ENCODE results near the gene FBXL13. TPM values are rescaled to one million over a fixed set of nuclear protein-coding genes. Genes with fewer than 3 reads are reported as not detected.
"Not testable (repeated sequence)": the region's sequence is repeated elsewhere in the genome, so short reads cannot be mapped to it uniquely, and the experiment has no call there.

Gene FBXL13
- total and polyA plus RNA-seq, 4 experiments from 2014 or later = 0.10 to 2.2 (median 0.49) TPM; not detected in 1

DNA sequence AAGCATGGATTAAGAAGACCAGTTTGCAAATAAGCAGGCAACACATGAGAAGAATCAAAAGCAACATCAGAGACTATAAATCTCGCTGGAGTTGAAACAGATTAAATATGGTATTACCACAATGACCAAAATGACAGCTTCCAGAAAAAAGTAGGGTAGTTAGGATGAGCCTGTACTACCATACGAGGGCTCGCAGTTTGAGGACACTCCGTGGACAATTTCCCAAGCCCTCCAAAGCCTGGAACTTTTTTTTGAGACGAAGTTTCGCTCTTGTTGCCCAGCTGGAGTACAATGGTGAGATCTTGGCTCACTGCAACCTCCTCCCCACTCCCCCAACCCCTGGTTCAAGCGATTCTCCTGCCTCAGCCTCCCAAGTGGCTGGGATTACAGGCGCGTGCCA is 160.8 kb downstream of the FBXL13 start:
- H3K4me1 Mint-ChIP-seq = no peaks in the 10 kb centered on the region
- Histone ChIP-seq H3K4me3 (ENCODE audit: low read length in 2 of 2) (no peak overlapping the region), H3K9me3 (ENCODE audit: control insufficient read depth in 1 of 2, low read length in 2 of 2) (no peaks in the 10 kb centered on the region), H3K4me1 (ENCODE audit: insufficient read depth, low read length) (no peaks in the 10 kb centered on the region), H3K27me3 (ENCODE audit: insufficient read depth, low read length) (no peaks in the 10 kb centered on the region), H3K27ac (ENCODE audit: low read depth, low read length) (no peak overlapping the region), H3K36me3 (ENCODE audit: insufficient read depth, low read length) (no peaks in the 10 kb centered on the region)
- peaks cover 0 to 5% of the 10 kb centered on the region in 2 donors for H3K36me3 Mint-ChIP-seq
- intact Hi-C loops (cut with micrococcal nuclease) = no loop called here
- H3K9me3 Mint-ChIP-seq = peaks cover 0 to 8% (median 0%) of the 10 kb centered on the region in 8 donors
- H3K27me3 Mint-ChIP-seq = peaks cover 0 to 6% of the 10 kb centered on the region in 2 donors
- DNase-seq = no peak
- POLR2A ChIA-PET (ENCODE audit: partially characterized antibody) = no interaction called here
- no peak overlapping the region for H3K4me3 Mint-ChIP-seq
- CTCF ChIA-PET (ENCODE audit: partially characterized antibody) = no interaction called here
- H3K27ac Mint-ChIP-seq = no peak overlapping the region

DNA sequence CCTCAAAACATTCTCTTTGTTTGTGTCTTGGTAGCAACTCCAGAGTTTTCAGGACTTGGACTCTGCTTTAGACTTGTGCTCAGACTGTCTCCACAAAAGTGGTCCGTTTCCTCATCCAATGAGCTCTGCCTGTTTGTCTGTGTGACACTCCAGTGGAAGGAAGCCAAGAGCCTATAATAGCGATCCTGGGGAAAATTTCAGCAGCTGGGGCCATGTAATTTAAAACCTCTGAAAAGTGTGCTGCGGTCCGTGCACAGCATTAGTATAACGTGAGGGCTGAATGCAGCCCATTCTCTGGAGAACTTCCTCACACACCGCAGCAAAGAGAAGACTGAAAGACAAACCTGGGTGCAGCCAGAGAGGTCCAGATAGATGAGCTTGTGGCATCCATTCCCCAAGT is 161.9 kb downstream of the FBXL13 start, which contains the start of gene LRRC17:
Gene LRRC17 (plus strand): TSS at position 259 of the 400 bp plus-strand sequence. CDS start 20,914 bp downstream, outside the sequence.
- peaks cover 0 to 6% of the 10 kb centered on the region in 2 donors for H3K27me3 Mint-ChIP-seq
- H3K36me3 Mint-ChIP-seq = peaks cover 0 to 10% of the 10 kb centered on the region in 2 donors
- ChIA-PET CTCF (ENCODE audit: partially characterized antibody) (interaction anchor here (0.6 kb wide), 1 partner anchor 1946 kb away, joined by 4 read pairs; no protein-coding TSS in a partner anchor), POLR2A (ENCODE audit: partially characterized antibody) (no interaction called here)
- H3K27ac ChIP-seq (ENCODE audit: low read depth, low read length) = no peak within 1 kb of the TSS
- no peak for DNase-seq
- H3K27me3 ChIP-seq (ENCODE audit: insufficient read depth, low read length) = no peaks in the 10 kb centered on the region
- no peak within 1 kb of the TSS for H3K4me3 ChIP-seq (ENCODE audit: low read length in 2 of 2)
- intact Hi-C loops (cut with micrococcal nuclease) = no loop called here
- H3K9me3 Mint-ChIP-seq = peaks cover 0 to 15% (median 9%) of the 10 kb centered on the region in 8 donors
- H3K4me1 Mint-ChIP-seq = no peaks in the 10 kb centered on the region
- H3K27ac Mint-ChIP-seq = no peak within 1 kb of the TSS
- no peaks in the 10 kb centered on the region for H3K9me3 ChIP-seq (ENCODE audit: control insufficient read depth in 1 of 2, low read length in 2 of 2)
- no peak within 1 kb of the TSS for H3K4me3 Mint-ChIP-seq
- no peaks in the 10 kb centered on the region for H3K36me3 ChIP-seq (ENCODE audit: insufficient read depth, low read length)
- H3K4me1 ChIP-seq (ENCODE audit: insufficient read depth, low read length) = no peaks in the 10 kb centered on the region

GRCh38 chr7:102908676-102909075 is 165.9 kb downstream of the FBXL13 start:
- Mint-ChIP-seq H3K27me3 (peaks cover 1 to 6% of the 10 kb centered on the region in 2 donors), H3K9me3 (peaks cover 0 to 38% (median 17%) of the 10 kb centered on the region in 8 donors), H3K27ac (no peak overlapping the region), H3K36me3 (peaks cover 0 to 14% of the 10 kb centered on the region in 2 donors), H3K4me1 (no peaks in the 10 kb centered on the region), H3K4me3 (no peak overlapping the region)
- no peaks in the 10 kb centered on the region for H3K27me3 ChIP-seq (ENCODE audit: insufficient read depth, low read length)
- no peak for DNase-seq
- ChIA-PET CTCF (ENCODE audit: partially characterized antibody) (no interaction called here), POLR2A (ENCODE audit: partially characterized antibody) (no interaction called here)
- intact Hi-C loops (cut with micrococcal nuclease) = no loop called here
- H3K27ac ChIP-seq (ENCODE audit: low read depth, low read length) = no peak overlapping the region
- no peak overlapping the region for H3K4me3 ChIP-seq (ENCODE audit: low read length in 2 of 2)
- no peaks in the 10 kb centered on the region for H3K36me3 ChIP-seq (ENCODE audit: insufficient read depth, low read length)
- no peaks in the 10 kb centered on the region for H3K4me1 ChIP-seq (ENCODE audit: insufficient read depth, low read length)
- no peaks in the 10 kb centered on the region for H3K9me3 ChIP-seq (ENCODE audit: control insufficient read depth in 1 of 2, low read length in 2 of 2)

DNA sequence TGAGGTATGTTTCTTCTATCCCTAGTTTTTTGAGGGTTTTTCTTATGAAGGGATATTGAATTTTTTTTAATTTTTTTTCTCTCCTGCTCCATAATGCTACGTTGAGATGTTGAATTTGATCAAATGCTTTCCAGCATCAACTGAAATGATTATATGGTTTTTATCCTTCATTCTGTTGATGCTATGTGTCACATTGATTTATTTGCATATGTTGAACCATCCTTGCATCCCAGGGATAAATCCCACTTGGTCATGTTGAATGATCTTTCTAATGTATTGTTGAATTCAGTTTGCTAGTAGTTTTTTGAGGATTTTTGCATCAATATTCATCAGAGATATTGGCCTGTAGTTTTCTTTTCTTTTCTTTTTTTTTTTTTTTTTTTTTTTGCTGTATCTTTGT is 171.0 kb downstream of the FBXL13 start:
- H3K27ac ChIP-seq (ENCODE audit: low read depth, low read length); H3K36me3 ChIP-seq (ENCODE audit: insufficient read depth, low read length); H3K4me3 Mint-ChIP-seq; H3K4me3 ChIP-seq (ENCODE audit: low read length in 2 of 2); H3K9me3 ChIP-seq (ENCODE audit: control insufficient read depth in 1 of 2, low read length in 2 of 2); CTCF ChIA-PET (ENCODE audit: partially characterized antibody); H3K4me1 ChIP-seq (ENCODE audit: insufficient read depth, low read length); intact Hi-C loops (cut with micrococcal nuclease); DNase-seq; H3K27ac Mint-ChIP-seq; H3K27me3 ChIP-seq (ENCODE audit: insufficient read depth, low read length); H3K36me3 Mint-ChIP-seq; H3K4me1 Mint-ChIP-seq; POLR2A ChIA-PET (ENCODE audit: partially characterized antibody); H3K27me3 Mint-ChIP-seq: not testable (repeated sequence)
- peaks cover 0 to 34% (median 15%) of the 10 kb centered on the region in 8 donors for H3K9me3 Mint-ChIP-seq

GRCh38 chr7:102902052-102902451 is 172.5 kb downstream of the FBXL13 start:
- H3K9me3 ChIP-seq (ENCODE audit: control insufficient read depth in 1 of 2, low read length in 2 of 2); H3K27me3 Mint-ChIP-seq; H3K4me3 Mint-ChIP-seq; H3K27ac ChIP-seq (ENCODE audit: low read depth, low read length); POLR2A ChIA-PET (ENCODE audit: partially characterized antibody); H3K36me3 Mint-ChIP-seq; DNase-seq; H3K4me1 Mint-ChIP-seq; H3K4me1 ChIP-seq (ENCODE audit: insufficient read depth, low read length); H3K27ac Mint-ChIP-seq; H3K36me3 ChIP-seq (ENCODE audit: insufficient read depth, low read length); intact Hi-C loops (cut with micrococcal nuclease); H3K27me3 ChIP-seq (ENCODE audit: insufficient read depth, low read length); H3K4me3 ChIP-seq (ENCODE audit: low read length in 2 of 2); CTCF ChIA-PET (ENCODE audit: partially characterized antibody): not testable (repeated sequence)
- H3K9me3 Mint-ChIP-seq = peaks cover 0 to 20% (median 7%) of the 10 kb centered on the region in 8 donors

GRCh38 chr7:102898532-102898859 is 176.1 kb downstream of the FBXL13 start:
- no peaks in the 10 kb centered on the region for H3K36me3 ChIP-seq (ENCODE audit: insufficient read depth, low read length)
- CTCF ChIA-PET (ENCODE audit: partially characterized antibody) = no interaction called here
- no peak overlapping the region for H3K27ac Mint-ChIP-seq
- H3K4me3 ChIP-seq (ENCODE audit: low read length in 2 of 2) = no peak overlapping the region
- intact Hi-C loops (cut with micrococcal nuclease) = no loop called here
- no peak for DNase-seq
- H3K4me1 ChIP-seq (ENCODE audit: insufficient read depth, low read length) = no peaks in the 10 kb centered on the region
- H3K27ac ChIP-seq (ENCODE audit: low read depth, low read length) = no peak overlapping the region
- no peak overlapping the region for H3K4me3 Mint-ChIP-seq
- no peaks in the 10 kb centered on the region for H3K9me3 ChIP-seq (ENCODE audit: control insufficient read depth in 1 of 2, low read length in 2 of 2)
- H3K36me3 Mint-ChIP-seq = no peaks in the 10 kb centered on the region
- no peaks in the 10 kb centered on the region for H3K27me3 Mint-ChIP-seq
- no peaks in the 10 kb centered on the region for H3K27me3 ChIP-seq (ENCODE audit: insufficient read depth, low read length)
- peaks cover 0 to under 1% (median 0%) of the 10 kb centered on the region in 8 donors for H3K9me3 Mint-ChIP-seq
- H3K4me1 Mint-ChIP-seq = no peaks in the 10 kb centered on the region
- POLR2A ChIA-PET (ENCODE audit: partially characterized antibody) = no interaction called here

DNA sequence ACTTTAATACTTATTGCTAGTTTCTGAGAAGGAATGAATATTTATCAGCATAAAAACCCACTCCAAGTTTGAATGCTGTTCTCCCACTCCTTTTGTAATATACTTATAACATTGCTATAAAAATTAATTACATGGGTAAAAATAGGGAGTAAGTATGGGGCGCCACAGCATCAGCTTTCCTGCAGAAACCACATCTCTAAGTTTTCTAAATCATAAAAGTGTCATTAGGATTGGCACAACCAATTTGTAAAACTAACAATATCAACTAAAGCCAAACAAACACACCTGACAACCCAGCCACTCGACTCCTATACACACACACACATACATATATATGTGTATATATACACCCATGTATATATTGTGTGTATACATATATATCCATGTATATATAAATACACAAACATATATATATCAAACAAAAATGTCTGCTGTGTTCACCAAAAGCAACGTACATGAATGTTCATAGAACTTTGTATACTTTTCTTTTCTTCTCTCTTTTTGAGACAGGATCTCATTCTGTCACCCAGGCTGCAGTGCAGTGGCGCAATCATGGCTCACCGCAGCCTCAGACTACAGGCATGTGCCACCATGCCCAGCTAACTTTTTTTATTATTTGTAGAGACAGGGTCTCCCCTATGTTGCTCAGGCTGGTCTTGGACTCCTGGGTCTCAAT is 176.6 kb downstream of the FBXL13 start:
- no peaks in the 10 kb centered on the region for H3K27me3 Mint-ChIP-seq
- no peaks in the 10 kb centered on the region for H3K36me3 Mint-ChIP-seq
- DNase-seq = no peak
- ChIA-PET POLR2A (ENCODE audit: partially characterized antibody) (no interaction called here), CTCF (ENCODE audit: partially characterized antibody) (no interaction called here)
- H3K4me3 Mint-ChIP-seq = no peak overlapping the region
- intact Hi-C loops (cut with micrococcal nuclease) = no loop called here
- Histone ChIP-seq H3K4me3 (ENCODE audit: low read length in 2 of 2) (no peak overlapping the region), H3K36me3 (ENCODE audit: insufficient read depth, low read length) (no peaks in the 10 kb centered on the region), H3K27ac (ENCODE audit: low read depth, low read length) (no peak overlapping the region), H3K4me1 (ENCODE audit: insufficient read depth, low read length) (no peaks in the 10 kb centered on the region), H3K9me3 (ENCODE audit: control insufficient read depth in 1 of 2, low read length in 2 of 2) (no peaks in the 10 kb centered on the region), H3K27me3 (ENCODE audit: insufficient read depth, low read length) (no peaks in the 10 kb centered on the region)
- H3K27ac Mint-ChIP-seq = no peak overlapping the region
- H3K4me1 Mint-ChIP-seq = no peaks in the 10 kb centered on the region
- no peaks in the 10 kb centered on the region for H3K9me3 Mint-ChIP-seq
